NCI-H2196 (cell line): ENCODE results near the gene CCDC138.
"Not testable (repeated sequence)": the region's sequence is repeated elsewhere in the genome, so short reads cannot be mapped to it uniquely, and the experiment has no call there.

ENCODE experiments used
- DNase-seq: peaks from one replicate; lab custom pipeline; 2025; ENCODE audit not compliant: unreplicated experiment; lab: John Stamatoyannopoulos, UW

Gene CCDC138

GRCh38 chr2:108786354-108787215 is at the start of gene CCDC138:
TSS of gene CCDC138 (plus strand) at chr2:108786771. CDS start at chr2:108786823, 52 bp downstream.
- peak; percentile 89 for DNase-seq

GRCh38 chr2:108757973-108758372 is 28.6 kb upstream of the CCDC138 start:
- DNase-seq: not testable (repeated sequence)

- not testable (repeated sequence) for DNase-seq
Observed at GRCh38 chr2:108762618-108763017, 24.0 kb upstream of the CCDC138 start.

- not testable (repeated sequence) for DNase-seq
Observed at GRCh38 chr2:108766671-108767070, 19.9 kb upstream of the CCDC138 start.

- not testable (repeated sequence) for DNase-seq
Observed at GRCh38 chr2:108767859-108768258, 18.7 kb upstream of the CCDC138 start.

- no peak for DNase-seq
Observed at GRCh38 chr2:108776475-108776874, 10.1 kb upstream of the CCDC138 start.

- no peak for DNase-seq
Observed at GRCh38 chr2:108778857-108779256, 7.7 kb upstream of the CCDC138 start.

- no peak for DNase-seq
Observed at GRCh38 chr2:108786008-108786353, 590 bp upstream of the CCDC138 start.

- DNase-seq: no peak
Observed at GRCh38 chr2:108787216-108787541, 608 bp downstream of the CCDC138 start.

GRCh38 chr2:108803045-108803736 is 16.6 kb downstream of the CCDC138 start:
- no peak for DNase-seq

GRCh38 chr2:108805032-108805431 is 18.5 kb downstream of the CCDC138 start:
- DNase-seq: no peak

- DNase-seq: no peak
Observed at GRCh38 chr2:108805782-108806181, 19.2 kb downstream of the CCDC138 start.

GRCh38 chr2:108806371-108807113 is 20.0 kb downstream of the CCDC138 start:
- no peak for DNase-seq

- DNase-seq: no peak
Observed at GRCh38 chr2:108809936-108810335, 23.4 kb downstream of the CCDC138 start.

GRCh38 chr2:108810993-108811957 is 24.7 kb downstream of the CCDC138 start:
- no peak for DNase-seq

GRCh38 chr2:108813732-108814131 is 27.2 kb downstream of the CCDC138 start:
- no peak for DNase-seq

- DNase-seq: no peak
Observed at GRCh38 chr2:108820482-108820881, 33.9 kb downstream of the CCDC138 start.

GRCh38 chr2:108823286-108823685 is 36.7 kb downstream of the CCDC138 start:
- DNase-seq: no peak

GRCh38 chr2:108824316-108825070 is 37.9 kb downstream of the CCDC138 start:
- no peak for DNase-seq

GRCh38 chr2:108825254-108825653 is 38.7 kb downstream of the CCDC138 start:
- no peak for DNase-seq
